HepG2 (cell line): ENCODE measurements around the gene ENG. TPM values are rescaled to one million over a fixed set of nuclear protein-coding genes. Genes with fewer than 3 reads are reported as not detected.

Experiments used
- AGO1 ChIP-seq: fragments of 200-400 bp; formaldehyde crosslinking; IDR thresholded peaks from 2 replicates; pipeline ENCODE4 v1.6.1; 2017; ENCODE audit warnings: mild to moderate bottlenecking, low read depth, low read length, moderate library complexity; ENCODE audit not compliant: poor library complexity, severe bottlenecking
- CREBL2 ChIP-seq: sonication (generic); formaldehyde crosslinking; IDR thresholded peaks from 2 replicates; pipeline ENCODE4 v1.8.1; 2023; ENCODE audit warnings: missing genetic modification reagents, mild to moderate bottlenecking, borderline replicate concordance
- CTCF ChIP-seq: sonication (generic); formaldehyde crosslinking; IDR thresholded peaks from 2 replicates; pipeline ENCODE4 v1.5.0; 2020; ENCODE audit warnings: mild to moderate bottlenecking, missing genetic modification reagents, moderate library complexity
- GTF3A ChIP-seq: sonication (generic); formaldehyde crosslinking; conservative IDR thresholded peaks from 2 replicates; pipeline ENCODE4 v1.4.0; 2020; ENCODE audit warnings: mild to moderate bottlenecking, missing genetic modification reagents
- KIAA2018 ChIP-seq: sonication (generic); formaldehyde crosslinking; IDR thresholded peaks from 2 replicates; pipeline ENCODE4 v1.5.0; 2020; ENCODE audit warnings: mild to moderate bottlenecking, missing genetic modification reagents, borderline replicate concordance
- KMT2A ChIP-seq: sonication (generic); formaldehyde crosslinking; IDR thresholded peaks from 2 replicates; pipeline ENCODE4 v1.4.0; 2020; ENCODE audit warnings: missing genetic modification reagents
- MEIS1 ChIP-seq: sonication (generic); formaldehyde crosslinking; IDR thresholded peaks from 2 replicates; pipeline ENCODE4 v1.9.0; 2021; ENCODE audit warnings: mild to moderate bottlenecking, missing genetic modification reagents, moderate library complexity, borderline replicate concordance
- NCOA5 ChIP-seq: sonication (generic); formaldehyde crosslinking; IDR thresholded peaks from 2 replicates; pipeline ENCODE4 v1.4.0; 2020; ENCODE audit warnings: missing genetic modification reagents
- RBFOX2 ChIP-seq: fragments of 200-400 bp; formaldehyde crosslinking; IDR thresholded peaks from 2 replicates; pipeline ENCODE4 v1.6.1; 2017; ENCODE audit warnings: low read depth, mild to moderate bottlenecking, low read length
- RELA ChIP-seq: sonication (generic); formaldehyde crosslinking; IDR thresholded peaks from 2 replicates; pipeline ENCODE4 v1.4.0; 2020; ENCODE audit warnings: missing genetic modification reagents
- SIX1 ChIP-seq: sonication (generic); formaldehyde crosslinking; IDR thresholded peaks from 2 replicates; pipeline ENCODE4 v1.4.0; 2020; ENCODE audit warnings: missing genetic modification reagents, borderline replicate concordance
- ZFP90 ChIP-seq: sonication (generic); formaldehyde crosslinking; IDR thresholded peaks from 2 replicates; pipeline ENCODE4 v1.8.0; 2022; ENCODE audit warnings: missing genetic modification reagents, mild to moderate bottlenecking, inconsistent platforms, borderline replicate concordance
- ZNF234 ChIP-seq: sonication (generic); formaldehyde crosslinking; conservative IDR thresholded peaks from 2 replicates; pipeline ENCODE4 v1.5.1; 2020; ENCODE audit warnings: mild to moderate bottlenecking, missing genetic modification reagents
- ZNF33A ChIP-seq: sonication (generic); formaldehyde crosslinking; IDR thresholded peaks from 2 replicates; pipeline ENCODE4 v1.5.1; 2020; ENCODE audit warnings: missing genetic modification reagents, mild to moderate bottlenecking, moderate library complexity, borderline replicate concordance
- ZNF563 ChIP-seq: sonication (generic); formaldehyde crosslinking; IDR thresholded peaks from 2 replicates; pipeline ENCODE4 v1.8.0; 2022; ENCODE audit warnings: mild to moderate bottlenecking, moderate library complexity, missing genetic modification reagents
- ZNF703 ChIP-seq: sonication (generic); formaldehyde crosslinking; IDR thresholded peaks from 2 replicates; pipeline ENCODE4 v1.5.1; 2020; ENCODE audit warnings: missing genetic modification reagents, mild to moderate bottlenecking, moderate library complexity, borderline replicate concordance
- ZUFSP ChIP-seq: sonication (generic); formaldehyde crosslinking; IDR thresholded peaks from 2 replicates; pipeline ENCODE4 v1.9.0; 2021; ENCODE audit warnings: missing genetic modification reagents, mild to moderate bottlenecking, borderline replicate concordance
- polyA plus RNA-seq, 8 experiments: library from polyadenylated mRNA; depleted of rRNA in 3 of 8; stranded (reverse) in 7 of 8; unstranded in 1 of 8; fragments of >200 nt; fragmentation: Illumina TruSeq in 4 of 8; extraction: Trizol in 4 of 8; gene quantifications; 2 replicates each; pipeline versions ENCODE4 v1.2.1 to v1.2.3, GENCODE V29; 2011 to 2016; ENCODE audit warnings: low read depth in 4 of 8, missing spikeins in 1 of 8, mixed read lengths in 1 of 8; ENCODE audit not compliant: insufficient read depth in 1 of 8
- total RNA-seq, 5 experiments: library from RNA; depleted of rRNA; stranded (reverse); fragments of >200 nt; fragmentation: Illumina TruSeq; extraction: Trizol; gene quantifications; 2 replicates each; pipeline ENCODE4 v1.2.3, GENCODE V29; 2016; ENCODE audit warnings: low read depth in 1 of 5

ENG gene
- total and polyA plus RNA-seq, 2 of the 13 experiments (the other 11 are each of a cell fraction or from before 2014, with no cell fraction given), result 0.02 to 1.1 TPM

- TF ChIP-seq KIAA2018 (CRISPR knock-in tag), result no peak
- TF ChIP-seq SIX1 (CRISPR knock-in tag), result no peak
- no peak for TF ChIP-seq ZFP90 (CRISPR knock-in tag)
- peak; percentile 33; the same call in 1 of the 2 replicates for TF ChIP-seq RBFOX2
- no peak for TF ChIP-seq AGO1
- TF ChIP-seq ZNF234, result no peak
- TF ChIP-seq ZNF703, result no peak
- no peak for TF ChIP-seq RELA (CRISPR knock-in tag)
- peak; percentile 91 for TF ChIP-seq CTCF (CRISPR knock-in tag)
- no peak for TF ChIP-seq GTF3A (CRISPR knock-in tag)
- TF ChIP-seq NCOA5 (CRISPR knock-in tag), result no peak
- peak; percentile 37; the same call in 1 of the 2 replicates for TF ChIP-seq MEIS1
- TF ChIP-seq ZUFSP (CRISPR knock-in tag), result no peak
- TF ChIP-seq ZNF563, result no peak
- TF ChIP-seq KMT2A (CRISPR knock-in tag), result no peak
- TF ChIP-seq ZNF33A (CRISPR knock-in tag), result no peak
- TF ChIP-seq CREBL2, result no peak
Observed at GRCh38 chr9:127825319-127826051, 29.0 kb downstream of the ENG start (continued).
